GM12878 (cell line): ENCODE results near the gene C5orf46. TPM values are rescaled to one million over a fixed set of nuclear protein-coding genes. Genes with fewer than 3 reads are reported as not detected.

Experiments
- ATAC-seq: fragments of 200-7000 bp; cut with Tn5 transposase; 3 replicates; pipeline ENCODE4 v1.9.1; 2020; ENCODE audit warnings: mild to moderate bottlenecking, moderate library complexity
- BruUV-seq: library from RNA; stranded (reverse); fragments of 400-500 nt; replicated peaks from 2 replicates; lab custom pipeline; 2021; lab: Mats Ljungman, UMichigan
- CTCF ChIA-PET: fragments of 300-600 bp; sonication (Branson Sonifier 250); formaldehyde crosslinking; extraction: SDS; loops from one replicate; lab custom pipeline; 2021; ENCODE audit warnings: inconsistent platforms; lab: Yijun Ruan, JAX
- POLR2A ChIA-PET: fragments of 350-600 bp; formaldehyde crosslinking; extraction: SDS; loops from one replicate; lab custom pipeline; 2021; ENCODE audit warnings: inconsistent platforms; lab: Charles Lee
- RAD21 ChIA-PET: fragments of 300-600 bp; sonication (Branson Sonifier 250); formaldehyde crosslinking; loops from one replicate; lab custom pipeline; 2023; ENCODE audit warnings: antibody characterized with exemption; ENCODE audit not compliant: unreplicated experiment; lab: Charles Lee
- SMC1A ChIA-PET: fragments of 300-600 bp; sonication (Branson Sonifier 250); formaldehyde crosslinking; loops from one replicate; lab custom pipeline; 2023; ENCODE audit not compliant: unreplicated experiment, uncharacterized antibody; lab: Charles Lee
- DNase-seq: peaks from one replicate; pipeline ENCODE4 v3.0.0-alpha.2; 2011; ENCODE audit warnings: low read depth, low spot score
- FAIRE-seq: peaks from 3 replicates; lab custom pipeline; 2011; peaks lifted over from hg19 to GRCh38; lab: Jason Lieb, UNC
- H2AFZ ChIP-seq: 2 replicates; pipeline ENCODE4 v1.6.0; 2011; ENCODE audit warnings: low read depth, low read length, control low read depth; ENCODE audit not compliant: control insufficient read depth
- H3K27ac ChIP-seq: 2 replicates; pipeline ENCODE4 v1.5.1; 2011; ENCODE audit warnings: control low read depth; ENCODE audit not compliant: control insufficient read depth, insufficient read depth
- H3K27me3 ChIP-seq, 2 experiments: replicated peaks in 1 of 2; 2 replicates each; pipeline versions ENCODE4 v1.6.0 to v1.6.1; 2011; ENCODE audit warnings: low read length in 1 of 2; ENCODE audit not compliant: control insufficient read depth in 2 of 2, insufficient read depth in 2 of 2
- H3K36me3 ChIP-seq, 2 experiments: 2 replicates each; pipeline ENCODE4 v1.5.1; 2011; ENCODE audit warnings: low read length in 1 of 2; ENCODE audit not compliant: control insufficient read depth in 2 of 2, insufficient read depth in 2 of 2
- H3K4me1 ChIP-seq: 2 replicates; pipeline ENCODE4 v1.6.1; 2011; ENCODE audit warnings: mild to moderate bottlenecking, low read length, moderate library complexity, mixed read lengths; ENCODE audit not compliant: control insufficient read depth, insufficient read depth
- H3K4me2 ChIP-seq: 2 replicates; pipeline ENCODE4 v1.6.0; 2011; ENCODE audit warnings: control low read depth; ENCODE audit not compliant: control insufficient read depth, insufficient read depth
- H3K4me3 ChIP-seq: fragments of 200-600 bp; sonication (generic); 2 replicates; pipeline ENCODE4 v1.5.1; 2016
- H3K79me2 ChIP-seq: 2 replicates; pipeline ENCODE4 v1.6.0; 2011; ENCODE audit warnings: low read length; ENCODE audit not compliant: control insufficient read depth, insufficient read depth
- H3K9ac ChIP-seq: 2 replicates; pipeline ENCODE4 v1.8.0; 2011; ENCODE audit warnings: low read length, control low read depth, mixed read lengths; ENCODE audit not compliant: control insufficient read depth, insufficient read depth
- H3K9me3 ChIP-seq: replicated peaks from 3 replicates; pipeline ENCODE4 v1.5.1; 2011; ENCODE audit warnings: mild to moderate bottlenecking, low read length; ENCODE audit not compliant: control insufficient read depth, insufficient read depth
- H4K20me1 ChIP-seq: 2 replicates; pipeline ENCODE4 v1.6.0; 2011; ENCODE audit not compliant: control insufficient read depth, insufficient read depth
- CHD4 ChIP-seq: fragments of 200-600 bp; sonication (generic); IDR thresholded peaks from 2 replicates; pipeline ENCODE4 v1.6.1; 2016; ENCODE audit warnings: mild to moderate bottlenecking
- ETV6 ChIP-seq, 2 experiments: fragments of 450-650 bp in 1 of 2; IDR thresholded peaks in 1 of 2; conservative IDR thresholded peaks in 1 of 2; 2 replicates each; pipeline ENCODE4 v1.6.1; 2014; ENCODE audit warnings: antibody characterized with exemption in 1 of 2, borderline replicate concordance in 1 of 2, low read depth in 1 of 2, mild to moderate bottlenecking in 1 of 2, moderate library complexity in 1 of 2
- KDM1A ChIP-seq: fragments of 200-600 bp; sonication (generic); IDR thresholded peaks from 2 replicates; pipeline ENCODE4 v1.6.1; 2016; ENCODE audit warnings: borderline replicate concordance
- MTA3 ChIP-seq: IDR thresholded peaks from 2 replicates; pipeline ENCODE4 v1.6.1; 2012; ENCODE audit warnings: low read length, inconsistent platforms, borderline replicate concordance
- MXI1 ChIP-seq: fragments of 150-350 bp; IDR thresholded peaks from 2 replicates; pipeline ENCODE4 v1.6.1; 2011; ENCODE audit warnings: low read depth, mild to moderate bottlenecking, inconsistent platforms, low read length, improper control_type of control experiment
- NFXL1 ChIP-seq: fragments of 450-650 bp; IDR thresholded peaks from 2 replicates; pipeline ENCODE4 v1.6.1; 2017; ENCODE audit warnings: antibody characterized with exemption, mild to moderate bottlenecking, borderline replicate concordance
- NR2F1 ChIP-seq: fragments of 450-650 bp; conservative IDR thresholded peaks from 2 replicates; pipeline ENCODE4 v1.6.1; 2017; ENCODE audit warnings: mild to moderate bottlenecking
- RB1 ChIP-seq: fragments of 450-650 bp; formaldehyde crosslinking; IDR thresholded peaks from 2 replicates; pipeline ENCODE4 v1.6.1; 2017; ENCODE audit warnings: mild to moderate bottlenecking, borderline replicate concordance
- SMAD1 ChIP-seq: fragments of 450-650 bp; IDR thresholded peaks from 2 replicates; pipeline ENCODE4 v1.6.1; 2018; ENCODE audit warnings: mild to moderate bottlenecking, low read depth; ENCODE audit not compliant: partially characterized antibody
- STAT1 ChIP-seq: fragments of 450-650 bp; conservative IDR thresholded peaks from 2 replicates; pipeline ENCODE4 v1.6.1; 2014; ENCODE audit warnings: antibody characterized with exemption, mild to moderate bottlenecking
- TCF3 ChIP-seq: IDR thresholded peaks from 2 replicates; pipeline ENCODE4 v1.6.1; 2012; ENCODE audit warnings: low read depth, mild to moderate bottlenecking, low read length, borderline replicate concordance; ENCODE audit not compliant: insufficient read depth
- WGBS: methylation state at CpG from one replicate; pipeline ENCODE4 v1.1.6; 2016; ENCODE audit warnings: low lambda C conversion rate; ENCODE audit not compliant: insufficient replicate concordance, insufficient coverage; ENCODE audit errors: missing lambda C conversion rate; 5-methylcytosine and 5-hydroxymethylcytosine counted together
- in situ Hi-C: fragments of 300-500 bp; cut with MboI; formaldehyde crosslinking; loops from 9 replicates; pipeline ENCODE4 v1.14.3; 2018; ENCODE audit warnings: mixed read lengths
- intact Hi-C: fragments of 100-400 bp; cut with micrococcal nuclease; formaldehyde crosslinking; loops from one replicate; pipeline ENCODE4 v1.14.2; 2022; ENCODE audit not compliant: unreplicated experiment
- polyA plus RNA-seq, 11 experiments: library from polyadenylated mRNA; depleted of rRNA in 4 of 11; unstranded in 6 of 11; stranded (reverse) in 5 of 11; fragments of >200 nt; fragmentation: Nextera tagmentation in 4 of 11; fragmentation: Illumina TruSeq in 1 of 11; extraction: Ambion mirVana in 4 of 11; extraction: Trizol in 1 of 11; gene quantifications; 1 replicate in 1 of 11; 2 replicates in 10 of 11; pipeline versions ENCODE4 v1.2.1 to v1.2.3, GENCODE V29; 2011 to 2016; ENCODE audit warnings: inconsistent platforms in 2 of 11, missing spikeins in 2 of 11, low read depth in 1 of 11
- total RNA-seq, 4 experiments: library from RNA; depleted of rRNA in 3 of 4; stranded (reverse); fragments of >200 nt in 3 of 4; fragmentation: Illumina TruSeq in 1 of 4; extraction: Trizol in 1 of 4; gene quantifications; 2 replicates each; pipeline versions ENCODE4 v1.2.1 to v1.2.3, GENCODE V29; 2013 to 2021
- TF ChIP-seq, protein P1 (sequence below): IDR thresholded peaks from 2 replicates; pipeline ENCODE4 v1.6.1; 2011; ENCODE audit warnings: low read depth, low read length, improper control_type of control experiment, borderline replicate concordance
- TF ChIP-seq, protein P2 (sequence below): fragments of 450-650 bp; IDR thresholded peaks from 2 replicates; pipeline ENCODE4 v1.6.1; 2017; ENCODE audit warnings: mild to moderate bottlenecking, low read depth, inconsistent platforms; ENCODE audit not compliant: poor library complexity, severe bottlenecking

C5orf46 gene
- total and polyA plus RNA-seq, 10 of the 15 experiments (the other 5 are each of a cell fraction or from before 2014, with no cell fraction given), result not detected

DNA sequence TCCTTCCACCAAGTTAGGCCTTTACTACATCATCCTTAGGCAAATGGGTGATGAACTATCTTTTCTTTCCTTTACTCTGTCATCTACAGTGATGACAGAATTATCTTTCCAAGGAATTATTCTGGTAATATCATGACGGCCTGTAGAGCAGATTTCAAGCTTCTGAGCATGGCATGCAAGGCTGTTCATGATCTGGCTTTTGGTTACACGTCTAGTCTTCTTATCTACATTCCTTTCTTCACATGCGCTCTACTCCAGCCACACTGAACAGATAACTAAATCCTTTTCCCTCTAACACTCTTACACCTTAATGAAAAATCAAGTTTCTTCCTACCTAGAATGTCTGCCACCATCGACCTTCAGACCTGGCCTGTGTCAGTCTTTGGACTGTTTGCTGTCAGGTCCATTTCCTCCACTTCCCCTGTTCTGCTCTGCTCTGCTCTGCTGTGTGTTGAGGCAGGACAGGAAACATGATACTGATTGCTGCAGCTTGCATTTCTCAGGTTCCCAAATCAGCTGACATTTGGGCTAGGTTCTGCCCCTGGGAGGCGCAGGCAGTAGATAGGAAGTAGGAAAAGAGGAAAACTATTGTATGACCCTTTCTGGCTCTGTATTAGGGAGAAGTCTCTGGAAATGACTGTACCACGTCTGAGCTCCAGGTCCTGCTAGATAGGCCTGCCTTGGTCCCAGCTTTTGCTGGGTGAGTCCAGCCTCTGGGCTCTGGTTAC, 23.6 kb downstream of the C5orf46 start:
- no peak for FAIRE-seq

More for the DNA sequence above, 23.6 kb downstream of the C5orf46 start:
- no peak overlapping the region for H3K27ac ChIP-seq
- ChIA-PET CTCF (interaction anchor here (0.5 to 1.1 kb wide), 2 partner anchors 25 to 361 kb away, joined by 3 read pairs; no protein-coding TSS in a partner anchor), POLR2A (no interaction called here), RAD21 (no interaction called here), SMC1A (no interaction called here)
- intact Hi-C loops (no loop called here), in situ Hi-C loops (no loop called here)
- H4K20me1 ChIP-seq, result no peaks in the 10 kb centered on the region
- H3K27me3 ChIP-seq, result peaks cover 0 to under 1% of the 10 kb centered on the region in 2 experiments; a peak in 1 of 4 replicates
- DNase-seq (no peak), ATAC-seq (no peak)
- H3K4me1 ChIP-seq, result no peaks in the 10 kb centered on the region
- TF ChIP-seq NR2F1 (no peak), TCF3 (no peak), CHD4 (no peak), STAT1 (no peak), KDM1A (no peak), NFXL1 (no peak), MXI1 (no peak), RB1 (no peak), MTA3 (no peak), SMAD1 (no peak), ETV6 (conservative IDR thresholded peaks at IDR 0.05 in 1 of 2, IDR thresholded peaks at IDR 0.05 in 1 of 2; ENCODE audit: borderline replicate concordance in 1 of 2, low read depth in 1 of 2) (no peak)
- TF ChIP-seq, protein P1, sequence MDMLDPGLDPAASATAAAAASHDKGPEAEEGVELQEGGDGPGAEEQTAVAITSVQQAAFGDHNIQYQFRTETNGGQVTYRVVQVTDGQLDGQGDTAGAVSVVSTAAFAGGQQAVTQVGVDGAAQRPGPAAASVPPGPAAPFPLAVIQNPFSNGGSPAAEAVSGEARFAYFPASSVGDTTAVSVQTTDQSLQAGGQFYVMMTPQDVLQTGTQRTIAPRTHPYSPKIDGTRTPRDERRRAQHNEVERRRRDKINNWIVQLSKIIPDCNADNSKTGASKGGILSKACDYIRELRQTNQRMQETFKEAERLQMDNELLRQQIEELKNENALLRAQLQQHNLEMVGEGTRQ, result no peak
- TF ChIP-seq, protein P2, sequence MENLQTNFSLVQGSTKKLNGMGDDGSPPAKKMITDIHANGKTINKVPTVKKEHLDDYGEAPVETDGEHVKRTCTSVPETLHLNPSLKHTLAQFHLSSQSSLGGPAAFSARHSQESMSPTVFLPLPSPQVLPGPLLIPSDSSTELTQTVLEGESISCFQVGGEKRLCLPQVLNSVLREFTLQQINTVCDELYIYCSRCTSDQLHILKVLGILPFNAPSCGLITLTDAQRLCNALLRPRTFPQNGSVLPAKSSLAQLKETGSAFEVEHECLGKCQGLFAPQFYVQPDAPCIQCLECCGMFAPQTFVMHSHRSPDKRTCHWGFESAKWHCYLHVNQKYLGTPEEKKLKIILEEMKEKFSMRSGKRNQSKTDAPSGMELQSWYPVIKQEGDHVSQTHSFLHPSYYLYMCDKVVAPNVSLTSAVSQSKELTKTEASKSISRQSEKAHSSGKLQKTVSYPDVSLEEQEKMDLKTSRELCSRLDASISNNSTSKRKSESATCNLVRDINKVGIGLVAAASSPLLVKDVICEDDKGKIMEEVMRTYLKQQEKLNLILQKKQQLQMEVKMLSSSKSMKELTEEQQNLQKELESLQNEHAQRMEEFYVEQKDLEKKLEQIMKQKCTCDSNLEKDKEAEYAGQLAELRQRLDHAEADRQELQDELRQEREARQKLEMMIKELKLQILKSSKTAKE, result no peak
- H3K79me2 ChIP-seq, result no peaks in the 10 kb centered on the region
- no peak overlapping the region for H3K4me2 ChIP-seq
- 18% methylated on average over 6 of the region's 6 CpGs for WGBS
- no peaks in the 10 kb centered on the region for H3K36me3 ChIP-seq
- H3K4me3 ChIP-seq, result no peak overlapping the region
- no peaks in the 10 kb centered on the region for H3K9me3 ChIP-seq
- no TSS peak for BruUV-seq
- H2AFZ ChIP-seq, result no peak overlapping the region
- no peak overlapping the region for H3K9ac ChIP-seq
